NCI-H345 (cell line): ENCODE results near the gene DNAJC16.
"Not testable (repeated sequence)": the region's sequence is repeated elsewhere in the genome, so short reads cannot be mapped to it uniquely, and the experiment has no call there.

Experiments used
- DNase-seq: peaks from one replicate; lab custom pipeline; 2025; lab: John Stamatoyannopoulos, UW

Gene DNAJC16

DNA sequence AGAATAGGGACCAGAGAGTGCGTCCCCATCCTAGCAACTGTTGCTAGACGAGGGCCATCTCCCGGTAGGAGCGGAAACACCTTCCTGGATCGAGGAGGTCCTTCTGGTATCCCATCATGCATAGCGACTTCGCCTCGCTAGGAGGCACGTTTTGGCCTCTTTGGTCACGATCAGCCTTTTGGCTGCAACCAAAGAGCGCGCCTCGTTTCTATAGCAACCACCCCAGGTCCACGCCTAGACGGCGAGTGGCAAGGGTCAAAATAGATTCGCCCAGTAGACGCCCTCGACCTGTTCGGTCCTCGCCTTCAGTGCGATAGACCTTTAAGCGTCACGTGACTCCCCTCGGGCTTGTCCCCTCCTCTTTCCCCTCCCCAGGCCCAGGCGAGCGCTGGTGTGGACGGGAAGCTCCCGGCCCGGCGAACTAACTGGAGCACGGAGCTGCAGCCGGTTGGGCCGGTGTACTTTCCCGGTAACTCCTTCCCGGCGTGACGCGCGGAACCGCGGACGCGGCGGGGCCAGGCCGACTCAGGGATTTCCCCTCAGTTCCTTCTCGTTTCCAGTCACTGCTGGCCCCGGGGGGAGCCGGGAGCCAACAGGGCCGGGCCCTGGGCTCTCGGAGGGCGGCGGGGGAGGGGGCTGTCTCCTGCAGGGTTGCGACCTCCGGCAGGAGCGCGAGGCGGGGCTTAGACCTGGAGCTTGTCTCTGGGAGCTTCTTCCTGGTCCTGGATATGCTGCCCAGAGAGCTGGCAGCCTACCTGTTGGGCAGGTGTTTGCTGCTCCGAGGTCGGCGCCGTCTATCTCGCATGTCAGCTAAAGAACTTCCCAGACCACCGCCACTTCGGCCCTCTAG lies at the start of gene DNAJC16:
DNAJC16 (plus strand) TSS at position 359 of the 850 bp plus-strand sequence. CDS start 2,258 bp downstream, outside the sequence.
- peak; percentile 100 for DNase-seq

DNA sequence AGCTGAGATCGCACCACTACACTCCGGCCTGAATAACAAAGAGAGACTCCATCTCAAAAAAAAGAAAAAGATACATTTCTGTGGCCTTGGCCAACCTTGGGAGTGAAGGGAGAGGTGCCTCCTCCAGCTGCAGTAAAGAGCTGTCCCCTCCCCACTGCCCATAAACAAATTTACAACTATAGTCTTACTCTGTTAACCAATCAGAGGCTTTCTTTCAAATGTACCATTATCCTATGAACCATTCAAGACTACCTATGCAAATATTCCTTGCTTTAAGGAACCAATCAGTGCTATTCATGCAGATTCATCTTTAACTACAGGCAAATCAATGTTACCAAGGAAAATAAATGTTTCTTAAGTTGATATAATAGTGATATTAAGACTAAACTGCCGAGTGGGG lies 49.7 kb upstream of the DNAJC16 start:
- DNase-seq, result no peak

DNA sequence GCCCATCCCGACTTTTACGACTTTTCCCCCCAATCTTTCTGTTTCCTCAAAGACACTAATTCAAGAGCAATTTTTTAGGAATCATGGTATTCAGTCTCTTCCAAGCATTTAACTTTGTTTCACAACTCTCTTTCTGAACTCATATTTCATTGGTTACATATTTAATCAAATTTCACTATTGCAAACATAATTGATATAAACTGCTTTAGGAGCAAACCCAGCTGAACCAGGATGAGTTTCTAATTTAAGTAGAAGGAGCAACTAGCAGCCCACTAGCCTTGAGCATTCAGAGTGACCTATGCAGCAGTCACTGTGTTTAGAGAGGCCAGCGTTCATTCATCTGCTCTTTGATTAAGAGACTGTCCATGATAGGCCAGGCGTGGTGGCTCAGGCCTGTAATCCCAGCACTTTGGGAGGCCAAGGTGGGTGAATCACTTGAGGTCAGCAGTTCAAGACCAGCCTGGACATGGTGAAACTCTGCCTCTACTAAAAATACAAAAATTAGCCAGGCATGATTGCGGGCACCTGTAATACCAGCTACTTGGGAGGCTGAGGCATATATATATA lies 48.9 kb upstream of the DNAJC16 start:
- no peak for DNase-seq

DNA sequence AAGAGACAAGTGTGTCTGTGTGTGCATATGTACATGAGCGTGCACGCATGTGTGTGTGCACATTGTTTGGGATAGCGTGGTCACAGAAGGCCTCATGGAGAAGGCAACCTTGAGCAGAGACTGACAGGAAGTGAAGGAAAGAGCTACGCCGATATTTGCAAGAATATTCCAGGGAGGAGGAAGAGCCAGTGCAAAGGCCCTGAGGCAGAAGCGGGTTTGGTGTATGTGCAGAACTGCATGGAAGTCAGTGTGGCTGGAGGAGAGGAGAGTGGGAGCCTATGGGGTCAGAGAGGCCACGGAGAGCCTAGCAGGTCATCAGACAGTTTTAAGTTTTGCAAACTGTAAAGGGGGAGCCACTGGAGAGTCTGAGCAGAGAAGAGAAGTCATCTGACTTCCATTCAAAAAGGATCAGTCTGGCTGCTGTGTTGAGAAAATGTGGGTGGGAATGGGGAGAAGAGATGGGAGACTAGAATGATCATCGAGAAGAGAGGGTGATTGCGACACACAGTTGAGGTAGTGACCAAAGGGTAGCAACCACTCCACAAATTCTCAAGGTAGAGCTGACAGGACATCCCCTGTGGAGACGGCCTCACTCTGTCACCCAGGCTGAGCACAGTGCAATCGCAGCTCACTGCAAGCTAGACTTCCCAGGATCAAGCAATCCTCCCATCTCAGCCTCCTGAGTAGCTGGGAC lies 46.8 kb upstream of the DNAJC16 start:
- no peak for DNase-seq

DNA sequence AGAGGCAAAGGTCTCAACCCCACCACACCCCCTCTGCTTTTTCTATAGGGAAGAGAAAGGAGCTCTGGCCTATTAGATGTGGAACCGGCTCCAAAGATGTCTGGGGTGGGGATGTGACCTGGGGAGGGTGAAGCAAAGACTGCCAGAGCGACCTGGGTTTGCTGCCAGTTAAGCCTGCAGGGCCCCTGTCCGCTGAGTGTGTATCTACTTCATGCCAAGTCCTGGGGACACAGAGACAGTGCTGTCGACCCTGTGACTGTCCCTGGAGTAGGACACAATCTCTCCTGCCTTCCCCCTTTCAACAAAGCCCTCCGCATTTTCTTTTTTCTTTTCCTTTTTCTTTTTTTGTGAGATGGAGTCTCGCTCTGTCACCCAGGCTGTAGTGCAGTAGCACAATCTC lies 44.2 kb upstream of the DNAJC16 start:
- not testable (repeated sequence) for DNase-seq

DNA sequence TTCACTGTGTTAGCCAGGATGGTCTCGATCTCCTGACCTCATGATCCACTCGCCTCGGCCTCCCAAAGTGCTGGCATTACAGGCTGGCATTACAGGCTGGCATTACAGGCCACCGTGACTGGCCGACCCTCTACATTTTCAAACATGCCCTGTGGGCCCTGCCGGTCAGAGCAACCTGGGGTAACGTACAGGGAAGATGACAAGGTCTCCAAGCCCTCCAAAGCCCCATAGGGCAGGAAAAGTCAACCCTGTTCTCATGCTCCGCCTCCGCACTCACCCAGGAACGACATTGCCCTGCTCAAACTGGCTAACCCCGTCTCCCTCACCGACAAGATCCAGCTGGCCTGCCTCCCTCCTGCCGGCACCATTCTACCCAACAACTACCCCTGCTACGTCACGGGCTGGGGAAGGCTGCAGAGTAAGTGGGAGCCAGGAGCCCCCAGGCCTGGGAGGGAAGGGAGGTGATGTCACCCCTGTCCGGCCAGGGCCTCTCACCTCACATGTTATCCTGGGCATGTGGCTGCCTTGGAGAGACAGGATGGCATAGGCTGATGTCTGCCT lies 43.6 kb upstream of the DNAJC16 start:
- not testable (repeated sequence) for DNase-seq

DNA sequence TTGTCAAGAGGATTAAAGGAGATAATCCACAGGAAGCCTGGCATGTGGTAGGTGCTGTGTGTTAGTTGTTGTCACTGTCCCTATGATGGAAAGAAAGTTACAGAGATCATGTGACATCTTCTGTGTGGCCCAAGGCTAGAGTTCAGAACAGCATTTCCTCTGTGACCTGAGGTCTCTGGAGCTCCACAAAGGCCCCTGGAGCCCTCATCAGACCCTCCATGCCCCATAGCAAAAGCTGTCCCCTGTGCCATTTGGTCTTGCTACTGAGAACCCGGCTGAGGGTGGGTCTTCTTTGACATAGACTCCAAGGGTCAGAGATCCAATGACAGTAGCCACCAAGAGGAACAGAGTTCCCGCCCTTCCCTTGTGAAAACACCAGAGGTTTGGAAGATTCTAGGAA lies 42.7 kb upstream of the DNAJC16 start:
- DNase-seq, result no peak

DNA sequence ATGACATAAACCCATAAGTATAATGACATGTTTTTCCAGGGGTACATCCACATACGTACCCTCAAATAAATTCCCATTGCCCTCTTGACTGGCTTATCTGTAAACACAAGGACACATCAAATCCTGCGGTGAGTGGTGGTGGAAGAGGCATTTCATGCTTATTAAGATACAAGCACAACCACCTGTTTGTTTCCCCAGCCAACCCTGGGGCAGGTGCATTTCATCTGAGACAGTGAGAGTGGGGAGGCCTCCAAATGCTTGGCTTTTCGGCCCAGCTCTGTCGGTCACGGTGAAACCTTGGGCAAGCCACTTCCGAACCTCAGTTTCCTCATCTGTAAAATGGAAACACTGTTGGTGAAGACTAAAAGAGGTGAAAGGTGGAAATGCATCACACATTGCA lies 42.2 kb upstream of the DNAJC16 start:
- DNase-seq, result not testable (repeated sequence)

DNA sequence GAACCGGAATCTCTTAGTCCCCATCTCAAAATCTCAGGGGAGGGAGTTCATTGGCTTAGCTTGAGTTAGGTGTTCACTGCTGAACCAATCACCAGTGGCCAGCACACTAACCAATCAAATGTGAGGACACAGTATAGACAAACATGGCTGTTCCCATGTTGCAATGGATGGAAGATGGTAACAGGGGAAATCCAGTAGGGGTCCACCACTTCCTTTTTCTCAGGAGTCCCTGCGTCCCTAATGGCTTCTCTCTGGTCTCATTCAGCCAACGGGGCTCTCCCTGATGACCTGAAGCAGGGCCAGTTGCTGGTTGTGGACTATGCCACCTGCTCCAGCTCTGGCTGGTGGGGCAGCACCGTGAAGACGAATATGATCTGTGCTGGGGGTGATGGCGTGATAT lies 41.0 kb upstream of the DNAJC16 start:
- no peak for DNase-seq

DNA sequence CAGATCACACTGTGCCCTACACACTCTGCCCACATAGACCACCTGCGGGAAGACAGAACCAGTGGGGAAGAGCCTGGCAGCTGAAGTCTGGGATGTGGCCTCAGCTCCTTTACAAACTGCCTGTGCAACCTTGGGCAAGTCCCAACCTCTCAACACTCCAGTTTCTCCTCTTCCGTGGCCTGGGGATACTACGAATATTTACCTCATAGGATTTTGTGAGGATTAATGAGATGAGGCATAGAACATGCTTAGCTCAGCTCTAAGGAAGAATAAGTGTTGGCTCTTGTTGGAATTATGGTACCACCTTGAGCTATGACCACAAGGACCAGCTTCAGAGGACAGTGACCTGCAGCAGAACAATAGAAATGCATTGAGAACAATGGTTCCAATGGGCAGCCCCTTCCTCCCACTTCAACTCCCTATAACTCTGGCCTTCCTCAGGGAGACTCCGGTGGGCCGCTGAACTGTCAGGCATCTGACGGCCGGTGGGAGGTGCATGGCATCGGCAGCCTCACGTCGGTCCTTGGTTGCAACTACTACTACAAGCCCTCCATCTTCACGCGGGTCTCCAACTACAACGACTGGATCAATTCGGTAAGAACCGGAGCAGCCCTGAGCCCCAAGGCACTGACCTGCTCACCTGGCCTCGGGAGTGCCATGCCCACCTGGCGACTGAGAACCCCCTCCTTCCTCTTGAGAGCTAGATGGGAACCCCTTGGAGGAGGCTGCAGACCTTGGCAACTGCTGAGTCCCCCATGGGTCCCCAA lies 39.6 kb upstream of the DNAJC16 start:
- not testable (repeated sequence) for DNase-seq

DNA sequence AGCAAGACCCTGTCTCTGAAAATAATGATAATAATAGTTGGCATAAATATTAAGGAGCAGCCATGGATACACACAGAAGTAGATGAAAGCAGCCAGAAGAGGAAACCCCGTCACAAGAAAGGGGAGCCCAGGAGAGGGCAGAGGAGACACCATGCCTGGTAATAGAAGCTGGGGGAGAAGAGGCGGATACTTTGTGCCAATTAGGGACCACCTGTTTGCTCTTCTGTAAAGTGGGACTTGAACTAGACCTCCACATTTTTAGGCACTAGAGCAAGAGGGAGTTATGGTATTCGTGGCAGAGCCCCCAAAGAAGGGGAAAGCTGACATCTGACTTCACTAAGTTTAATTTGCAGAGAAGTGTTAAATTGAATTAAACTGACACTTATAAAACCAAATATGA lies 38.3 kb upstream of the DNAJC16 start:
- no peak for DNase-seq

DNA sequence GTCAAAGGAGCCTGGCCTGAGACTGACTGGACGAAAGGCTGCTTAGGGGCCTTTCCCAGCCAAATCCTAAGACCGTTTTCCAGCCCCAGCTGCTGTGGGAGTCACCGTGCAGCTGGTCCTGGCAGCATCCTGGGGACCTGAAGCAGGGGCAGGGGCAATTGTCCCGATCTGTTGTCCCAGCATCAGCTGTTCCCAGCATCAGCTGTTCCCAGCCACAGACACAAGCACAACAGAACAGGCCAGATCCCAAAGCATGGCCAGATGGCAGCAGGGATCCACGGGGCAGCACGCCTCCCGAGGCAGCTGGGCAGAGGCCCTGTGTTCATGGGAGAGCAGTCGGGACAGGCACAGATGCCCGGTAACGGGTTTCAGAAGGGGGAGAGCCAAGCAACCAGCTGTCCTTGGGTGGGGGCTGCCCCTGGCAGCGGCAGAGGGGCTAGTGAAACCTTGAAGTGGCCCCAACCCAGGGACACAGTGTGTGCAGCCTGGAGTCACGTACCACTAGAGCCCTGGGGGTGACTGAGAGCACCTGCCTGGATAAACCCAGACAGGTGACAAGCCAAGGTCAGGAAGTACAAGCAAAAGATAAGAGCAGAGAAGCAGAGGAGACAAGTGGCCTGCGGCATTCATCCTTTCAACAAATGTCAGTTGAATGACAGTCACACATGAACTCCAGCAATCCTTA lies 37.5 kb upstream of the DNAJC16 start:
- DNase-seq, result peak; percentile 86

DNA sequence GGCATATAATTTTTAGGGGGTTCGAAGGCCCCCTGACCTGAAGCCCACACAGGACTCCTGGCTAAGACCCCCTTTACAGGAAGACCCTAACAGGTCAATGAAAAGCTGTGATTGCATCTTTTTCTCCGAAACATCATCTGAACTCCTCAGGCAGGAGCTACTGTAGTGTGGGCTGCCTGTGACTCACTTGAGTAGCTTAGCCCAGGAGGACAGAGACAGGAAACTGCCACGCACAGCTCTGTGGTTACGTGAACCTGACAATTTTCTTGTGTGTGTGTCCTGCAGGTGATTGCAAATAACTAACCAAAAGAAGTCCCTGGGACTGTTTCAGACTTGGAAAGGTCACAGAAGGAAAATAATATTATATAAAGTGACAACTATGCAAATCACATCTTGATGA lies 35.6 kb upstream of the DNAJC16 start:
- DNase-seq, result not testable (repeated sequence)

DNA sequence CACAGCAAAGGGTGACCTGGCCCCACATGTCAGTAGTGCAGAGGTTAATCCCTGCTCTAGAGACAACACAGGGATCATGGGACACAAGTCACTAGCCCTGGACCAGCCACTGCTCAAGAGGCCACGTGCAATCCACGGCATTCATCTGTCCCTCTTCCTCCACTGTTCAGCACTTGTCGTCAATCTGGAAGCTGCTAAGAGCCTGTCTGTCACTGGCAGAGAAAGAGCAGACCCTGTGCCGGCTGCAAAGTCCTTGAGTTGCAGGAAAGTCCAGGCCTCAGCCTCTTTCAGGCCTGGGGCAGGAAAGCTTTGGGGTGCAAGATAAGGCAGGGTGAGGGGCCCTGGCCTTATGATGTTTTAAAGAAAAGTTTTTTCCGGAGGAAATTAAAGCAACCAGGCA lies 34.1 kb upstream of the DNAJC16 start:
- DNase-seq, result no peak

DNA sequence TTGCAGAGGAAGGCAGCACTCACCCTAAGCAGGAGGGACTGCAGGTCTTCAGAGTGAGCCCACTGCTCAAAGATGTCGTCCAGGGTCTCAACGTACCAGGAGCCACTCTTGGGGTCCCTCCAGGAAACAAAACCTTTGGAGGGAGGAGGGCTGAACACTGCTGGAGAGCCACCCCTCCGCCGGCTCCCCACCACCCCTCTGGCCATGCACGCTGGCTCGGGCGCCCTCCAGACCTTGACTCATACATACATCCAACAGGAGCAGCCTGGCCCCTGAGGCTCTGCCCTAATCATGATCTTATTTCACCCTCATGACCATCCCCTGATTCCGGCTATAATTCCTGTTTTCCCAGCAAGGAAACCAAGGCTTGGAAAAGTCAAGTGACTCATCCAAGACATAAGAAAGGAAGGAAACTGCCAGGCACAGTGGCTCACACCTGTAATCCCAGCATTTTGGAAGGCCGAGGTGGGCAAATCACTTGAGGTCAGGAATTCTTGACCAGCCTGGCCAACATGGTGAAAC lies 32.7 kb upstream of the DNAJC16 start:
- DNase-seq, result no peak

DNA sequence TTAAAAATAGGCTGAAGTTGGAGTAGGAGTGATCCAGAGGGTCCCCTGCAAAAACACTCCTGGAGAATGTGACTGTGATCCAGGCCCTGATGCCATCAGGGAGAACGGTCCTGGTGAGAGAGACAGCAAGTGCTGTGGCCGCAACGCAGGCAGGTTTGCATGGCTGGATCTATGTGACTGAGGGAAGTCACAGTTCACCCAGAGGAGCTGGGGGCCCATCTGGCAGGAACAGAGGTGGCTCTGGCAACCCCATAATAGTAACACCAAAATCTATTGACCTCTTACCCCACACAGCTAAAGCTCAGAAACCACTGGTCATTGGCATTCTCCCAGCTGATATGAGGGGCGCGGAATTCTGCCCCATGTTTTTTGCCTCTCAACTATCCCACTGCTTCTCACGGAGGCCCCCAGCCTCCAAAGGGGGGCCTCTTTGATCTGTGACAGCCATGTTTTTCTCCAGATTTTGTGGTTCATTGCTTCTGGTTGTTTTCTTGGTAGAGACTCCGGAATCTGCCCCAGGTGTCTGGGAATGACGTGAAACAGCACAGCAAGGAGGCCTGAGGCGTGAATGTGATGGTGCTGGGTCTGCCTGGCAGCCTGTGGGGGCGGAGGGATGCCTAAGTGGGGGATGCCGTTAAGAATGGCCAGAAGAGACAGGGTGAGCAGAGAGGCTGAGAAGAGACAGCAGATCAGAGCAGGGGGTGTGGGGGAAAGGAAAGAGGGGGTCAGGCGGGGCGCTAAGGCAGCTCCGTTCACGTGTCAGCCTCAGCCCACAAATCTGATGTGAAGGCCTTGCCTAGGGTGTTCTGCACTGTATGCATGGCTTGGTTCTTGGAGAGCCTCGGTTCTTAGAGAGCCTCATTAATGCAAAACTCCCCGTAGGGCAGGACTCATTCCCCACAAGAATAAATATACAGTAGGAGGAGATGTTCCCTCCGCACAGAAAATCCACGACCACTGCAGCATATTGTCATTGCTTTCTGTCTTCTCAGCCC lies 26.2 kb upstream of the DNAJC16 start:
- no peak for DNase-seq

DNA sequence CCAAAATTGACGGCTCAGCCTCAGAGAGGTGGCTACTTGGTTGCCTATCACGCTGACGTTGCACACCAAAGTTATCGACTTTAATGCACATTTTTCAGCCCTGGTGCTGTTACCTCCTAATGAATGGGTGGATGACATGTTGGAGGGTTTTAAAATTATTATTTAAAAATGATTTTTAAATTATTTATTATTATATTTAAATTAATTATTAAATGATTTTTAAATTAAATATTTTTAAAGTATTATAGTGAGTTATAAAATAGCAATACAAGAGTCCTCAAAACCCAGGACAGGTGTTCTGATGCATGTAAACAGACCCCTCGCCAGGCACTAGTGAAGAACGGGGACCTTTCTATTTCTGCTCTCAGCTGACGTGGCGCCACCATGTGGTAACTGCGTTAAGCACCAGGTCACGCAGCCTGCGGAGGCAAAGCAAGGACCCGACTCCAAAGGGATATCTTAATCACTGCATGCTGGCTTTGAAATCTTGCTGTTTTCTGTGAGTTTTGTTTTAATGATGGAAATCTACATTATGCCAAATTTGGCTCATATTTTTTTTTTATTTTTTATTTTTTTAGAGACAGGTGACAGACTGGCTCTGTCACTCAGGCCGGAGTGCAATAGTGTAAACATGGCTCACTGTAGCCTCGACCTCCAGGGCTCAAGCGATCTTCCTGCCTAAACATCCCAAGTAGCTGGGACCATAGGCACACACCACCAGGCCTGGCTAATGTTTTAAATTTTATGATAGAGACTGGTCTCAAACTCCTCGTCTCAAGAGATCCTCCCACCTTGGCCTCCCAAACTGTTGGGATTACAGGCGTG lies 25.2 kb upstream of the DNAJC16 start:
- DNase-seq, result peak; percentile 48

DNA sequence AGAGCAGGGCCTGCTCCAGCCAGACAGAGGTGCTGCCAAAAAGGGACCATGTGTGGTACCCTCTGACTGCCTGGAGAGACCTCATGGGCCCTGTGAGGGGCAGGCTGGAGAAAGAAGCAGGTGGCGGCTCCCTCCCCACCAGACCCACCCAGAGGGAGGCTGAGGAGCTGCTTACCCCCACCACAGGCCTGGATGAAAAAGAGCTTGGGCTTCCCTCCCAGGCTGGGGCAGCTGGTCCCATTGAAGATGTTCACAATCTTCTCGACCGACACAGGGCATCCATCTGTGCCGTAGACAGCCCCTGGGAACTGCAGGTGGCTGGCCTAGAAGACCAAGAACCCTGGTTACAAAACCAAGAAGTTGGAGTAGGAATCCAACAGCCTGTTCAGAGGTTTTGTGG lies 22.2 kb upstream of the DNAJC16 start:
- DNase-seq, result no peak

DNA sequence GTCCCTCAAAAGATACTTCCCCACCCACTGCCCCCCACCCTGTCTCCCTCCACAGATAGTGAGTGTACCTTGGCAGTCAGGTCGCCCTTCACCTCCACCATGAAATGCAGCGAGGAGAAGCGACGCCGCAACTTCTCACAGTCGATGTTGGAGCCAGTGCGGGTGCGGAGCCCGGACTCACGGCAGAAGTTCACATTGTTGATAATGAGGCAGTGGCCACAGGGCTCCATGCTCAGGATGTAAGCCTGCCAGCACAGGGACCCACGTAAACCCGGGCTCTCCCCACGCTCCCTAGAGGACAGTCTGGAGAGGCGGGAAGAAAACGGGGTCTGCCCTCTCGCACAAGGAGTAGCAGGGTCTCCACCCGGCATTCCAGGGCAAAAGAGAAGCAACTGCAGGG lies 19.8 kb upstream of the DNAJC16 start:
- DNase-seq, result no peak
